ENCODE data around the gene PPP6R3. TPM values are rescaled to one million over a fixed set of nuclear protein-coding genes. Genes with fewer than 3 reads are reported as not detected.

The PPP6R3 gene
- total and polyA plus RNA-seq, 11 donors: 23.2 to 93.8 (median 81.2) TPM

DNA sequence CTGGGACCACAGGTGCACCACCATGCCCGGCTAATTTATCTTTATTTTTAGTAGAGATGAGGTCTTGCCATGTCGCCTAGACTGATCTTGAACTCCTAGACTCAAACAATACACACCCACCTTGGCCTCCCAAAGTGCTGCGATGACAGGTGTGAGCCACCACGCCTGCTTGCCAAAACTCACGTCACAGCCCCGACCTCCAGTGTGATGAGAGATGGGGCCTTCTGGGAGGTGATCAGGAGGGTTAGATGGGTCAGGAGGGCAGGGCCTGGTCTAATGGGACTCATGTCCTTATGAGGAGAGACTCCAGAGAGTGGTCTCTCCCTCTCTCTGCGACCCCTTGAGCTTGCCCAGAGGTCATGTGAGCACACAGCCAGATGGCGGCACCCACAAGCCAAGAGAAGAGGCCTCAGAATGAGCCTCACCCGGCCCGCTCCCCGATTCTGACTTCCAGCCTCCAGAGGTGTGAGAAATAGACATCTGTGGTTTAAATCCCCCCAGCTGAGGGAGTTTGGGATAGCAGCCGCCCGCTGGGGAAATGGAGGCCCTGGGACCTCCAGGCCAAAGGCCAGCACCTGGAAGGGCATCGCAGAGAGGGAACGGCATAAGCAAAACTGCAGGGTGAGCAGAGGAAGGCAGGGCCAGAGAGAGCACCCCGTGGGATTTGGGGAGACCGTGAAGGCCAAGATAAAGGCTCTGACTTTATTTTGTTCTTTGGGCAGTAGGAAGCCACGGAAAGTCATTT is 199.7 kb downstream of the PPP6R3 start:
- Histone ChIP-seq H3K4me3 (no peak overlapping the region), H3K27me3 (peaks cover 0 to 21% (median 0%) of the 10 kb centered on the region in 9 donors), H3K36me3 (no peaks in the 10 kb centered on the region), H3K27ac (no peak overlapping the region), H3K4me1 (peaks cover 0 to 11% (median 8%) of the 10 kb centered on the region in 12 donors), H3K9me3 (peaks cover 0 to 6% (median 1%) of the 10 kb centered on the region in 12 donors)
- ATAC-seq (no peak), DNase-seq (no peak)
- WGBS, 4 donors: 94 to 97% (median 95%) methylated on average over 18 of the region's 18 CpGs
- no peak for TF ChIP-seq CTCF (IDR thresholded peaks at IDR 0.05)
- TF ChIP-seq POLR2A (IDR thresholded peaks at IDR 0.05): no peak
- intact Hi-C loops (cut with DNase I): loop anchor here in 1 of 10 donors (10.0 kb wide), 1 partner anchor 305 kb away; no protein-coding TSS in a partner anchor

GRCh38 chr11:68661014-68661413 is 200.5 kb downstream of the PPP6R3 start:
- peaks cover 0 to 22% (median 0%) of the 10 kb centered on the region in 9 donors for H3K27me3 ChIP-seq
- no peak for DNase-seq
- no peak overlapping the region for H3K4me3 ChIP-seq
- no peak for TF ChIP-seq POLR2A (IDR thresholded peaks at IDR 0.05)
- TF ChIP-seq CTCF (IDR thresholded peaks at IDR 0.05): no peak
- peaks cover 0 to 11% (median 8%) of the 10 kb centered on the region in 12 donors for H3K4me1 ChIP-seq
- WGBS, 4 donors: 81 to 92% (median 87%) methylated on average over 10 to 15 of the region's 15 CpGs
- intact Hi-C loops (cut with DNase I): loop anchor here in 1 of 10 donors (10.0 kb wide), 1 partner anchor 304 kb away; no protein-coding TSS in a partner anchor
- no peaks in the 10 kb centered on the region for H3K9me3 ChIP-seq
- H3K27ac ChIP-seq: no peak overlapping the region
- H3K36me3 ChIP-seq: no peaks in the 10 kb centered on the region
- ATAC-seq: no peak

DNA sequence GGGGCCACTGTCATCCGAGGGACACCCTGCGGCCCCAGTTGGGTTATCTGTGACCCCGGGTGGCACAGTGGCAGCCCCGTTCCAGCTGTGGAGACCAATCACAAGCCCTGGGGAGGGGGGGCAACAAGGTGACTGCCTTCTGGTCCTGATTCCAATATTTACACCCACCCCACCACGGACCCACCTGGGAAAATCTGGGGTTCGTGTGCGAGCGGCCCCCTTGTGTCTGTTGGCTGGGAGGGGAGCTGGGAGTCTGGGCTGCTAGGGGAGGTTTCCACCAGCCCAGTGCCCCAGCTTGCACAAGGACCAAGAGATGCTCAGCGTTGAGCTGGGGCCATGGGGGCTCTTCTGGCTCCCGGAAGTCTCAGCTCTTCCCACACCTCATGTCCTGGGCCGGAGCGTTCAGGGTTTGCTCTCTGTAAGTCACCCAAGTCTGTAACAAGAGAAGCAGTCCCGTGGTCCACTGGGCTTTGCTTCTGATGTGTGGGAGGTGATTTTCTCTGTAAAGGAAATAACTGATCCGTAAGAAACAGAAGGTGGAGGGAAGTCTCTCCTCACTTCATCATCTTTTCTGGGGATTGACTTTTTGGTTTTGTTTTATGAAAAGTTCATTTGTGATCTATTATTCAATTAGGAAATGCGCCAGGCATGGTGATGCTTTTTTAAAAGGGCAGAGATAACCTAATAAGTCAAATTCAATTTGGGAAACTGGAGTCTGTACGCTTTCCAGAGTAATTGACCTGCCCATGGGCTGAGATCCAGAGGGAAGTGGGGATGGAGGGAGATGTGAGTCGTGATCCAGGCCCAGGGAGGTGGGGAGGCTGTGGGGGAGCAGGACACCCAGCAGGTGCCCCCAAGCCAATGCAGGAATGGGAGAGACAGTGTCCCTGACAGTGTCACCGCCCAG is 201.4 kb downstream of the PPP6R3 start:
- Histone ChIP-seq H3K4me1 (peaks cover 0 to 11% (median 8%) of the 10 kb centered on the region in 12 donors), H3K27ac (no peak overlapping the region), H3K27me3 (peaks cover 0 to 30% (median 0%) of the 10 kb centered on the region in 9 donors), H3K9me3 (no peaks in the 10 kb centered on the region), H3K4me3 (no peak overlapping the region), H3K36me3 (no peaks in the 10 kb centered on the region)
- intact Hi-C loops (cut with DNase I): loop anchor here in 1 of 10 donors (10.0 kb wide), 1 partner anchor 303 kb away; no protein-coding TSS in a partner anchor
- WGBS, 4 donors: 79 to 85% (median 79%) methylated on average over 17 to 18 of the region's 18 CpGs
- DNase-seq: no peak
- no peak for ATAC-seq
- no peak for TF ChIP-seq POLR2A (IDR thresholded peaks at IDR 0.05)
- no peak for TF ChIP-seq CTCF (IDR thresholded peaks at IDR 0.05)

Data from heart left ventricle (tissue), 16 donors.